PC-9 (cell line): Measurements from ENCODE around the gene JMJD1C.
"Not testable (repeated sequence)": the region's sequence is repeated elsewhere in the genome, so short reads cannot be mapped to it uniquely, and the experiment has no call there.

Experiments used
- CTCF ChIP-seq: fragments of 200-600 bp; sonication (generic); conservative IDR thresholded peaks from 2 replicates; pipeline ENCODE4 v1.6.1; 2017; ENCODE audit warnings: mixed run types, antibody characterized with exemption, mild to moderate bottlenecking, moderate library complexity
- EZH2 ChIP-seq: fragments of 200-600 bp; sonication (generic); IDR thresholded peaks from 2 replicates; pipeline ENCODE4 v1.8.0; 2017; ENCODE audit warnings: antibody characterized with exemption, low read depth

- TF ChIP-seq CTCF, EZH2: not testable (repeated sequence)
These were observed 26.5 kb upstream of the JMJD1C start for GRCh38 chr10:63492317-63492690.
